Neural cell (in vitro differentiated cells): Measurements from ENCODE around the gene VSIR.

Experiments
- EP300 ChIP-seq: fragments of 450-650 bp; conservative IDR thresholded peaks from 2 replicates; pipeline ENCODE4 v1.6.1; 2014; ENCODE audit warnings: antibody characterized with exemption, mild to moderate bottlenecking, moderate library complexity; ENCODE audit not compliant: poor library complexity, severe bottlenecking
- MXI1 ChIP-seq: fragments of 450-650 bp; conservative IDR thresholded peaks from 2 replicates; pipeline ENCODE4 v1.6.1; 2014; ENCODE audit warnings: antibody characterized with exemption, mild to moderate bottlenecking; ENCODE audit not compliant: poor library complexity, severe bottlenecking
- POLR2AphosphoS5 ChIP-seq: IDR thresholded peaks from 2 replicates; pipeline ENCODE4 v1.6.1; 2012
- TF ChIP-seq, protein P1 (sequence below): fragments of 450-650 bp; IDR thresholded peaks from 2 replicates; pipeline ENCODE4 v1.5.1; 2014; ENCODE audit warnings: antibody characterized with exemption, mild to moderate bottlenecking, moderate library complexity; ENCODE audit not compliant: poor library complexity, severe bottlenecking

DNA sequence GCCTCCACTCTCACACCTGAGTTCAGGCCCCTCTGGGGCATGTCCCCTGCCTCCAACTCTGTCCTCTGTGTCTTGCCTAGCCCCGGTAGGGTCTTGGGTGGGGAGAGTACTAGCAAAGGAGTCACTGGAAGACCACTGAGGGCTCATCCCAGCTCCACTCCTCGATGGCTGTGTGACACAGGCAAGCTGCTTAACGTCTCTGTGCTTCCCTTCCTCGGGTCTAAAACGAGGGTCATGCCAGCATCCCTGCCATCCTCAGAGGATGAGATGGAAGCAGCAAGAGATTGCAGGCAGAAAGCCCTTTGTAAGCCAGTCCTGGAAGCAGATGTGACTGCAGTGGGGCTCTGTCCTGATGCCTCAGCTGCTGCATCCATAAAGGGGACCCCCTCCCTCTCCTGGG lies 38.5 kb downstream of the VSIR start:
- TF ChIP-seq MXI1 (no peak), POLR2AphosphoS5 (no peak), EP300 (no peak)
- TF ChIP-seq, protein P1, sequence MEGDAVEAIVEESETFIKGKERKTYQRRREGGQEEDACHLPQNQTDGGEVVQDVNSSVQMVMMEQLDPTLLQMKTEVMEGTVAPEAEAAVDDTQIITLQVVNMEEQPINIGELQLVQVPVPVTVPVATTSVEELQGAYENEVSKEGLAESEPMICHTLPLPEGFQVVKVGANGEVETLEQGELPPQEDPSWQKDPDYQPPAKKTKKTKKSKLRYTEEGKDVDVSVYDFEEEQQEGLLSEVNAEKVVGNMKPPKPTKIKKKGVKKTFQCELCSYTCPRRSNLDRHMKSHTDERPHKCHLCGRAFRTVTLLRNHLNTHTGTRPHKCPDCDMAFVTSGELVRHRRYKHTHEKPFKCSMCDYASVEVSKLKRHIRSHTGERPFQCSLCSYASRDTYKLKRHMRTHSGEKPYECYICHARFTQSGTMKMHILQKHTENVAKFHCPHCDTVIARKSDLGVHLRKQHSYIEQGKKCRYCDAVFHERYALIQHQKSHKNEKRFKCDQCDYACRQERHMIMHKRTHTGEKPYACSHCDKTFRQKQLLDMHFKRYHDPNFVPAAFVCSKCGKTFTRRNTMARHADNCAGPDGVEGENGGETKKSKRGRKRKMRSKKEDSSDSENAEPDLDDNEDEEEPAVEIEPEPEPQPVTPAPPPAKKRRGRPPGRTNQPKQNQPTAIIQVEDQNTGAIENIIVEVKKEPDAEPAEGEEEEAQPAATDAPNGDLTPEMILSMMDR, result no peak
